Astrocyte (in vitro differentiated cells and primary cell): Measurements from ENCODE around the gene DLGAP1.

Experiments
- CTCF ChIP-seq: IDR thresholded peaks from 2 replicates; pipeline ENCODE4 v1.5.1; 2011; ENCODE audit warnings: low read depth, mild to moderate bottlenecking, inconsistent platforms, low read length, moderate library complexity; ENCODE audit not compliant: insufficient read depth
- EZH2 ChIP-seq: IDR thresholded peaks from 2 replicates; pipeline ENCODE4 v1.6.1; 2012; ENCODE audit warnings: mild to moderate bottlenecking, low read length, inconsistent platforms; ENCODE audit not compliant: insufficient read depth

DNA sequence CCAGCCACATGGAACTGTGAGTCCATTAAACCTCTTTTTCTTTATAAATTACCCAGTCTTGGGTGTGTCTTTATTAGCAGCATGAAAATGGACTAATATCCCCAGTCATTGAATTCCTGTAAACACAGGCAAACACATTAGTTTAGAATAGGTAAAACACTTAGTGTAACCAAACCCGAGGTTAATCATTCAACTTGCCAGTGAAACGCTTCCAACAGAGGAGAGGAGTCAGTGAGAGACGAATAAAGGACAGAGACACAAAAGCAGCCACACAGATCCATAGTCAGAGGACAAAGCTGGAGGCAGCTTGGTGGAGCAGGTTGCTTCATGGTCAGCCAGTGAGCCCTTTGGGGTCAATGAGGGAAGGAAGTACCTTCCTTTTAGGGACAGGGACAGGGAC lies 657.1 kb downstream of the DLGAP1 start:
- no peak for TF ChIP-seq CTCF
- TF ChIP-seq EZH2 = no peak
